Activated CD4-positive, alpha-beta T cell treated with anti-CD3 and anti-CD28 coated beads for 36 hours (primary cell): Measurements from ENCODE around the gene G6PC3. TPM values are rescaled to one million over a fixed set of nuclear protein-coding genes. Genes with fewer than 3 reads are reported as not detected.

Source experiments
- total RNA-seq, 2 experiments: library from RNA; stranded (reverse); gene quantifications; one replicate each; pipeline ENCODE4 v1.2.3, GENCODE V29; 2021

Gene G6PC3
- total RNA-seq, 2 experiments from 2014 or later: 21.3 to 22.0 TPM

Other genes starting within 250 kb of the G6PC3 start
- gene MPP3, start 237.6 kb upstream of the G6PC3 start, total RNA-seq: under 1 TPM; 0.37 to 0.41 TPM
- not detected for gene CD300LG, start 223.6 kb upstream of the G6PC3 start, total RNA-seq
- 1 to 10 TPM; 1.2 to 1.3 TPM for gene MPP2, start 163.2 kb upstream of the G6PC3 start, total RNA-seq
- not detected for gene PPY, start 128.3 kb upstream of the G6PC3 start, total RNA-seq
- gene PYY, start 116.8 kb upstream of the G6PC3 start, total RNA-seq: not detected
- 1 to 10 TPM; 1.3 to 1.5 TPM for gene NAGS, start 66.1 kb upstream of the G6PC3 start, total RNA-seq
- gene TMEM101, start 55.8 kb upstream of the G6PC3 start, total RNA-seq: 10 to 100 TPM; 17.6 to 22.7 TPM
- 100 to 1,000 TPM in 1 of 2 experiments, 10 to 100 TPM in 1; 93.1 to 102 TPM for gene LSM12, start 4.1 kb upstream of the G6PC3 start, total RNA-seq
- 10 to 100 TPM; 16.5 to 22.0 TPM for gene HDAC5, start 52.9 kb downstream of the G6PC3 start, total RNA-seq
- gene HROB, start 71.2 kb downstream of the G6PC3 start, total RNA-seq: 10 to 100 TPM; 17.1 to 23.3 TPM
- under 1 TPM; 0.14 TPM for gene ASB16, start 100.0 kb downstream of the G6PC3 start, total RNA-seq
- gene TMUB2, start 116.2 kb downstream of the G6PC3 start, total RNA-seq: 10 to 100 TPM; 19.8 to 20.3 TPM
- gene ATXN7L3, start 129.1 kb downstream of the G6PC3 start, total RNA-seq: 10 to 100 TPM; 66.3 to 70.6 TPM
- 100 to 1,000 TPM; 127 to 162 TPM for gene UBTF, start 148.9 kb downstream of the G6PC3 start, total RNA-seq
- not detected for gene SLC4A1, start 197.4 kb downstream of the G6PC3 start, total RNA-seq
- gene RUNDC3A, start 237.9 kb downstream of the G6PC3 start, total RNA-seq: under 1 TPM in 1 of 2 experiments, not detected in 1; 0.11 TPM